ENCODE data around the gene TYR. TPM values are rescaled to one million over a fixed set of nuclear protein-coding genes. Genes with fewer than 3 reads are reported as not detected.

The TYR gene
- total and polyA plus RNA-seq, 2 donors (not counting 1 experiment from before 2014, with no cell fraction given) = not detected

DNA sequence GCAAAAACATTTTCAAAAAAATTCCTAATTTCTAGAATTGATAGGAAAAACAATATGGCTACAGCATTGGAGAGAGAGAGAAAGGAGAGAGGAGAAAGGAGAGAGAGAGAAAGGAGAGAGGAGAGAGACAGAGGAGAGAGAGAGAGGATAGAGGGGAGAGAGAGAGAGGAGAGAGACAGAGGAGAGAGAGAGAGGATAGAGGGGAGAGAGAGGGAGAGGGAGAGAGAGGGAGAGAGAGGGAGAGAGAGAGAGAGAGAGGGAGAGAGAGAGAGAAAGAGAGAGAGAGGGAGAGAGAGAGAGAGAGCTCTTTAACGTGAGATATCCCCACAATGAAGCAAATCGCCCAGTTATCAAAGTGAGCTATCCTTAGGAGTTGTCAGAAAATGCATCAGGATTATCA, 737 bp upstream of the TYR start:
- H3K27me3 ChIP-seq (replicated peaks in 1 of 4; ENCODE audit: control extremely low read depth in 1 of 4, control insufficient read depth in 3 of 4, insufficient read depth in 4 of 4, low read length in 3 of 4) = no peaks in the 10 kb centered on the region
- H3K4me1 Mint-ChIP-seq = no peaks in the 10 kb centered on the region
- H3K27me3 Mint-ChIP-seq = no peaks in the 10 kb centered on the region
- no peak overlapping the region for H3K27ac Mint-ChIP-seq
- POLR2A ChIA-PET = no interaction called here
- H3K4me3 Mint-ChIP-seq = no peak overlapping the region
- no peak overlapping the region for H2AFZ ChIP-seq (ENCODE audit: insufficient read depth, low read depth, low read length, poor library complexity, severe bottlenecking)
- DNase-seq = no peak
- no peak overlapping the region for H3K9ac ChIP-seq (ENCODE audit: low read length)
- H3K79me2 ChIP-seq (ENCODE audit: control insufficient read depth, insufficient read depth, low read length) = no peaks in the 10 kb centered on the region
- intact Hi-C loops (cut with micrococcal nuclease) = no loop called here
- H3K4me3 ChIP-seq (ENCODE audit: control extremely low read depth in 1 of 5, extremely low read depth in 1 of 5, insufficient read depth in 1 of 5, low read depth in 2 of 5, low read length in 4 of 5) = no peak overlapping the region
- no peak for TF ChIP-seq EZH2 (IDR thresholded peaks at IDR 0.05; ENCODE audit: borderline replicate concordance, insufficient read depth, low read depth, low read length, poor library complexity, severe bottlenecking)
- TF ChIP-seq CTCF (IDR thresholded peaks at IDR 0.05) = no peak
- no peak for ATAC-seq (ENCODE audit: low read depth)
- CTCF ChIA-PET = no interaction called here
- no peaks in the 10 kb centered on the region for H3K9me3 ChIP-seq (ENCODE audit: control extremely low read depth in 1 of 3, control insufficient read depth in 2 of 3, insufficient read depth in 1 of 3, low read length in 2 of 3)
- no peaks in the 10 kb centered on the region for H3K4me1 ChIP-seq (ENCODE audit: control insufficient read depth in 2 of 2, insufficient read depth in 2 of 2, low read length in 2 of 2)
- H3K27ac ChIP-seq (ENCODE audit: low read length in 2 of 2) = no peak overlapping the region
- H4K20me1 ChIP-seq (ENCODE audit: control insufficient read depth, insufficient read depth, low read length, poor library complexity, severe bottlenecking) = no peaks in the 10 kb centered on the region
- no peak overlapping the region for H3K4me2 ChIP-seq (replicated peaks; ENCODE audit: low read depth, low read length, poor library complexity, severe bottlenecking)
- H3K9me3 Mint-ChIP-seq (ENCODE audit: insufficient read depth) = no peaks in the 10 kb centered on the region
- whole genome bisulfite sequencing (ENCODE audit: insufficient coverage) = no CpG with 5 or more reads among the region's 2 CpGs
- no peaks in the 10 kb centered on the region for H3K36me3 ChIP-seq (replicated peaks in 1 of 2; ENCODE audit: control extremely low read depth in 1 of 2, control insufficient read depth in 1 of 2, extremely low read depth in 1 of 2, insufficient read depth in 2 of 2, low read length in 1 of 2)

GRCh38 chr11:89181111-89181510, 3.4 kb downstream of the TYR start:
- H2AFZ ChIP-seq (ENCODE audit: insufficient read depth, low read depth, low read length, poor library complexity, severe bottlenecking) = no peak overlapping the region
- no peak overlapping the region for H3K9ac ChIP-seq (ENCODE audit: low read length)
- no peaks in the 10 kb centered on the region for H3K36me3 ChIP-seq (replicated peaks in 1 of 2; ENCODE audit: control extremely low read depth in 1 of 2, control insufficient read depth in 1 of 2, extremely low read depth in 1 of 2, insufficient read depth in 2 of 2, low read length in 1 of 2)
- no peaks in the 10 kb centered on the region for H3K27me3 Mint-ChIP-seq
- no peaks in the 10 kb centered on the region for H4K20me1 ChIP-seq (ENCODE audit: control insufficient read depth, insufficient read depth, low read length, poor library complexity, severe bottlenecking)
- ChIA-PET CTCF (no interaction called here), POLR2A (no interaction called here)
- H3K27ac ChIP-seq (ENCODE audit: low read length in 2 of 2) = no peak overlapping the region
- no peaks in the 10 kb centered on the region for H3K4me1 ChIP-seq (ENCODE audit: control insufficient read depth in 2 of 2, insufficient read depth in 2 of 2, low read length in 2 of 2)
- no peaks in the 10 kb centered on the region for H3K9me3 Mint-ChIP-seq (ENCODE audit: insufficient read depth)
- H3K79me2 ChIP-seq (ENCODE audit: control insufficient read depth, insufficient read depth, low read length) = no peaks in the 10 kb centered on the region
- H3K9me3 ChIP-seq (ENCODE audit: control extremely low read depth in 1 of 3, control insufficient read depth in 2 of 3, insufficient read depth in 1 of 3, low read length in 2 of 3) = no peaks in the 10 kb centered on the region
- H3K4me3 ChIP-seq (ENCODE audit: control extremely low read depth in 1 of 5, extremely low read depth in 1 of 5, insufficient read depth in 1 of 5, low read depth in 2 of 5, low read length in 4 of 5) = no peak overlapping the region
- H3K4me1 Mint-ChIP-seq = no peaks in the 10 kb centered on the region
- intact Hi-C loops (cut with micrococcal nuclease) = no loop called here
- no peak for ATAC-seq (ENCODE audit: low read depth)
- WGBS (ENCODE audit: insufficient coverage) = no CpG with 5 or more reads among the region's 2 CpGs
- H3K27ac Mint-ChIP-seq = no peak overlapping the region
- TF ChIP-seq EZH2 (IDR thresholded peaks at IDR 0.05; ENCODE audit: borderline replicate concordance, insufficient read depth, low read depth, low read length, poor library complexity, severe bottlenecking) = no peak
- TF ChIP-seq CTCF (IDR thresholded peaks at IDR 0.05) = no peak
- no peak overlapping the region for H3K4me3 Mint-ChIP-seq
- no peaks in the 10 kb centered on the region for H3K27me3 ChIP-seq (replicated peaks in 1 of 4; ENCODE audit: control extremely low read depth in 1 of 4, control insufficient read depth in 3 of 4, insufficient read depth in 4 of 4, low read length in 3 of 4)
- DNase-seq = no peak
- H3K4me2 ChIP-seq (replicated peaks; ENCODE audit: low read depth, low read length, poor library complexity, severe bottlenecking) = no peak overlapping the region
